ENCODE results near the gene HSPBAP1. TPM values are rescaled to one million over a fixed set of nuclear protein-coding genes. Genes with fewer than 3 reads are reported as not detected.

HSPBAP1 gene
- total and polyA plus RNA-seq, 9 of the 15 experiments (the other 6 are each of a cell fraction or from before 2014, with no cell fraction given), result 2.1 to 4.5 (median 3.4) TPM

GRCh38 chr3:122755491-122755890 is 38.1 kb downstream of the HSPBAP1 start:
- intact Hi-C loops (cut with micrococcal nuclease) (loop anchor here (10.0 kb wide), 3 partner anchors 99 to 269 kb away; partner anchors contain the start of gene SEMA5B), in situ Hi-C loops (cut with MboI) (no loop called here)
- no TSS peak for BruUV-seq (replicated peaks)
- Histone ChIP-seq H3K9ac (ENCODE audit: insufficient read depth in 1 of 2, low read depth in 2 of 2, low read length in 2 of 2) (no peak overlapping the region), H3K9me1 (ENCODE audit: control insufficient read depth, insufficient read depth, low read length) (no peaks in the 10 kb centered on the region), H2AFZ (ENCODE audit: low read depth, low read length) (no peak overlapping the region), H4K20me1 (replicated peaks; ENCODE audit: control insufficient read depth, insufficient read depth, low read length) (no peaks in the 10 kb centered on the region), H3K4me1 (replicated peaks in 1 of 2; ENCODE audit: control insufficient read depth in 2 of 2, insufficient read depth in 2 of 2, low read length in 2 of 2) (no peaks in the 10 kb centered on the region), H3K36me3 (ENCODE audit: control insufficient read depth, insufficient read depth, low read length) (peaks cover 13% of the 10 kb centered on the region), H3K27me3 (ENCODE audit: control insufficient read depth in 2 of 2, insufficient read depth in 2 of 2, low read length in 2 of 2) (no peaks in the 10 kb centered on the region), H3K4me2 (ENCODE audit: insufficient read depth, low read length) (no peak overlapping the region), H3K27ac (ENCODE audit: extremely low read depth, low read depth, low read length) (no peak overlapping the region), H3K9me3 (replicated peaks; ENCODE audit: control insufficient read depth, insufficient read depth, low read depth, low read length) (no peaks in the 10 kb centered on the region), H3K79me2 (ENCODE audit: control insufficient read depth, insufficient read depth, low read length) (no peaks in the 10 kb centered on the region), H3K4me3 (no peak overlapping the region)
- DNase-seq (ENCODE audit: extremely low read depth in 1 of 4, low spot score in 3 of 4) (no peak), FAIRE-seq (no peak), ATAC-seq (no peak)
- CTCF ChIA-PET (ENCODE audit: low intra/inter-chr PET ratio), result no interaction called here
- TF ChIP-seq ARID3A (IDR thresholded peaks at IDR 0.05; ENCODE audit: borderline replicate concordance, low read depth, low read length), result no peak
- 83% methylated on average over 2 of the region's 2 CpGs for WGBS (ENCODE audit: insufficient coverage, low coverage, missing lambda C conversion rate)
- POLR2A ChIA-PET, result interaction anchor here (1.2 kb wide), 1 partner anchor 12 kb away, joined by 4 read pairs; no protein-coding TSS in a partner anchor

GRCh38 chr3:122754929-122755328 is 38.7 kb downstream of the HSPBAP1 start:
- Histone ChIP-seq H3K27ac (ENCODE audit: extremely low read depth, low read depth, low read length) (no peak overlapping the region), H3K9me3 (replicated peaks; ENCODE audit: control insufficient read depth, insufficient read depth, low read depth, low read length) (no peaks in the 10 kb centered on the region), H3K9me1 (ENCODE audit: control insufficient read depth, insufficient read depth, low read length) (no peaks in the 10 kb centered on the region), H2AFZ (ENCODE audit: low read depth, low read length) (no peak overlapping the region), H3K4me2 (ENCODE audit: insufficient read depth, low read length) (no peak overlapping the region), H3K36me3 (ENCODE audit: control insufficient read depth, insufficient read depth, low read length) (peaks cover 13% of the 10 kb centered on the region), H3K4me1 (replicated peaks in 1 of 2; ENCODE audit: control insufficient read depth in 2 of 2, insufficient read depth in 2 of 2, low read length in 2 of 2) (no peaks in the 10 kb centered on the region), H4K20me1 (replicated peaks; ENCODE audit: control insufficient read depth, insufficient read depth, low read length) (no peaks in the 10 kb centered on the region), H3K79me2 (ENCODE audit: control insufficient read depth, insufficient read depth, low read length) (no peaks in the 10 kb centered on the region), H3K9ac (ENCODE audit: insufficient read depth in 1 of 2, low read depth in 2 of 2, low read length in 2 of 2) (no peak overlapping the region), H3K27me3 (ENCODE audit: control insufficient read depth in 2 of 2, insufficient read depth in 2 of 2, low read length in 2 of 2) (no peaks in the 10 kb centered on the region), H3K4me3 (no peak overlapping the region)
- intact Hi-C loops (cut with micrococcal nuclease), result loop anchor here (10.0 kb wide), 3 partner anchors 100 to 270 kb away; partner anchors contain the start of gene SEMA5B
- in situ Hi-C loops (cut with MboI), result no loop called here
- FAIRE-seq (peak; percentile 78), DNase-seq (ENCODE audit: extremely low read depth in 1 of 4, low spot score in 3 of 4) (peak; percentile 15 to 52 (median 32)), ATAC-seq (peak; percentile 92)
- WGBS (ENCODE audit: insufficient coverage, low coverage, missing lambda C conversion rate), result 30% methylated on average over 2 of the region's 5 CpGs
- POLR2A ChIA-PET, result interaction anchor here (1.2 kb wide), 1 partner anchor 11 kb away, joined by 4 read pairs; no protein-coding TSS in a partner anchor
- no TSS peak for BruUV-seq (replicated peaks)
- CTCF ChIA-PET (ENCODE audit: low intra/inter-chr PET ratio), result no interaction called here
- TF ChIP-seq CTCF (IDR thresholded peaks at IDR 0.05 in 2 of 3, conservative IDR thresholded peaks at IDR 0.05 in 1 of 3; ENCODE audit: insufficient read depth in 2 of 3, low read depth in 1 of 3, low read length in 3 of 3) (peak; percentile 65 to 76 (median 76)), MCM5 (IDR thresholded peaks at IDR 0.05; ENCODE audit: low read depth) (no peak), ARID3A (IDR thresholded peaks at IDR 0.05; ENCODE audit: borderline replicate concordance, low read depth, low read length) (no peak), SMC3 (conservative IDR thresholded peaks at IDR 0.05; ENCODE audit: insufficient read depth, low read depth, low read length) (peak; percentile 35; the same call in 1 of the 2 replicates), ZNF224 (CRISPR knock-in tag; IDR thresholded peaks at IDR 0.05) (no peak), E2F4 (CRISPR knock-in tag; IDR thresholded peaks at IDR 0.05; ENCODE audit: low read depth) (no peak), SNRNP70 (optimal IDR thresholded peaks at IDR 0.05; ENCODE audit: low read depth, low read length) (no peak)
